Astrocyte (in vitro differentiated cells and primary cell): ENCODE measurements around the gene C5orf34. TPM values are rescaled to one million over a fixed set of nuclear protein-coding genes. Genes with fewer than 3 reads are reported as not detected.

Source experiments
- DNase-seq: peaks from one replicate; pipeline ENCODE4 v3.0.0-alpha.2; 2010; ENCODE audit warnings: low read depth
- FAIRE-seq: peaks from 2 replicates; lab custom pipeline; 2011; peaks lifted over from hg19 to GRCh38; lab: Jason Lieb, UNC
- H2AFZ ChIP-seq: 2 replicates; pipeline ENCODE4 v1.6.0; 2012; ENCODE audit warnings: low read depth, low read length, inconsistent platforms
- H3K27ac ChIP-seq: 2 replicates; pipeline ENCODE4 v1.5.1; 2011; ENCODE audit warnings: low read depth, low read length, inconsistent platforms
- H3K27me3 ChIP-seq: 2 replicates; pipeline ENCODE4 v1.6.0; 2011; ENCODE audit warnings: low read length, inconsistent platforms; ENCODE audit not compliant: insufficient read depth
- H3K36me3 ChIP-seq: 2 replicates; pipeline ENCODE4 v1.5.1; 2011; ENCODE audit warnings: low read length, inconsistent platforms; ENCODE audit not compliant: insufficient read depth
- H3K4me1 ChIP-seq: 2 replicates; pipeline ENCODE4 v1.5.1; 2011; ENCODE audit warnings: low read length, inconsistent platforms; ENCODE audit not compliant: insufficient read depth
- H3K4me2 ChIP-seq: 2 replicates; pipeline ENCODE4 v1.6.0; 2012; ENCODE audit warnings: low read length, inconsistent platforms
- H3K4me3 ChIP-seq: 2 replicates; pipeline ENCODE4 v1.5.1; 2011; ENCODE audit warnings: low read depth, mild to moderate bottlenecking, low read length, inconsistent platforms; ENCODE audit not compliant: insufficient read depth
- H3K79me2 ChIP-seq: 2 replicates; pipeline ENCODE4 v1.6.0; 2012; ENCODE audit warnings: mild to moderate bottlenecking, low read length, inconsistent platforms; ENCODE audit not compliant: insufficient read depth
- H3K9ac ChIP-seq: 2 replicates; pipeline ENCODE4 v1.6.0; 2012; ENCODE audit warnings: mild to moderate bottlenecking, low read length, inconsistent platforms
- H3K9me3 ChIP-seq: 2 replicates; pipeline ENCODE4 v1.5.1; 2012; ENCODE audit warnings: low read depth, mild to moderate bottlenecking, low read length, inconsistent platforms; ENCODE audit not compliant: insufficient read depth
- H4K20me1 ChIP-seq: 2 replicates; pipeline ENCODE4 v1.6.0; 2012; ENCODE audit warnings: low read length, inconsistent platforms; ENCODE audit not compliant: insufficient read depth
- H3K27ac Mint-ChIP-seq: one replicate; pipeline ENCODE4 v1.8.0; 2021; ENCODE audit warnings: mild to moderate bottlenecking, mixed read lengths; ENCODE audit not compliant: unreplicated experiment
- H3K27me3 Mint-ChIP-seq: one replicate; pipeline ENCODE4 v1.8.0; 2021; ENCODE audit warnings: low read depth, mixed read lengths; ENCODE audit not compliant: unreplicated experiment
- H3K36me3 Mint-ChIP-seq: one replicate; pipeline ENCODE4 v1.8.0; 2021; ENCODE audit warnings: low read depth, mixed read lengths; ENCODE audit not compliant: unreplicated experiment
- H3K4me1 Mint-ChIP-seq: one replicate; pipeline ENCODE4 v1.8.0; 2021; ENCODE audit warnings: low read depth, mixed read lengths; ENCODE audit not compliant: unreplicated experiment
- H3K4me3 Mint-ChIP-seq: one replicate; pipeline ENCODE4 v1.8.0; 2021; ENCODE audit warnings: mild to moderate bottlenecking, moderate library complexity, mixed read lengths; ENCODE audit not compliant: unreplicated experiment
- H3K9me3 Mint-ChIP-seq: one replicate; pipeline ENCODE4 v1.8.0; 2021; ENCODE audit warnings: mild to moderate bottlenecking, mixed read lengths; ENCODE audit not compliant: unreplicated experiment
- CTCF ChIP-seq: IDR thresholded peaks from 2 replicates; pipeline ENCODE4 v1.5.1; 2011; ENCODE audit warnings: low read depth, mild to moderate bottlenecking, inconsistent platforms, low read length, moderate library complexity; ENCODE audit not compliant: insufficient read depth
- EZH2 ChIP-seq: IDR thresholded peaks from 2 replicates; pipeline ENCODE4 v1.6.1; 2012; ENCODE audit warnings: mild to moderate bottlenecking, low read length, inconsistent platforms; ENCODE audit not compliant: insufficient read depth
- total RNA-seq: library from RNA; stranded (reverse); gene quantifications from 2 replicates; pipeline ENCODE4 v1.2.1, GENCODE V29; 2021

C5orf34 gene
- total RNA-seq, 1 donor from 2014 or later: 3.3 TPM

DNA sequence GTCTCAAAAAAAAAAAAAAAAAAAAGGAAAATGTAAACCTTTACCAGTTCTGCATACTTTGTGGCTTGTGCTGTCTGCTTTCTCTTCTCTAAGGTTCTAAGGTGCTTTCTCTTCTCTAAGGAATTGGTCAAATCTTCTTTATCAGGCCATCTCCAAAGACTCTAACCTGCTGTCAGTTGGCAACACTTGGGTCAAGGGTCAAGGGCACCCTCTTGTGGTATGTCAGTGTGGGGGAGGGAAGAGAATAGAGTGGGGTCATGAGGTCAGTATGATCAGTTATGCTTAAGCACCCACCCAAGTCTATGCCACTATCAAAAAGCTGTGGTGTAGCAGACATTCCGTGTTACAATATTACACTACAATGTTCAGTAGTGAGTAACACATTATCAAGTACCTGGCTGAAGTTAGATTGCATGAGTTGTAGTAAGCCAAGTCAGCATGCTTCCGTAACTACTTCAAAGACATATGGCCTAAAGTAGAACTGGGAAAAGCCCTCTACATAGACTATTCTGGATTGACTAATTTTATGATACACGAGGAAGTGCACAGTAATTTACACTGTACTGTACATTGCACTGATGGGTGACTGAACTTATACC lies 77.8 kb downstream of the C5orf34 start:
- Histone ChIP-seq H3K4me2 (no peak overlapping the region), H3K36me3 (no peaks in the 10 kb centered on the region), H4K20me1 (no peaks in the 10 kb centered on the region), H3K9me3 (no peaks in the 10 kb centered on the region), H2AFZ (no peak overlapping the region), H3K4me3 (no peak overlapping the region), H3K27me3 (no peaks in the 10 kb centered on the region), H3K9ac (no peak overlapping the region), H3K79me2 (no peaks in the 10 kb centered on the region), H3K4me1 (peaks cover 6% of the 10 kb centered on the region), H3K27ac (no peak overlapping the region)
- DNase-seq (no peak), FAIRE-seq (no peak)
- H3K27ac Mint-ChIP-seq: no peak overlapping the region
- peaks cover 12% of the 10 kb centered on the region for H3K9me3 Mint-ChIP-seq
- H3K27me3 Mint-ChIP-seq: no peaks in the 10 kb centered on the region
- no peak overlapping the region for H3K4me3 Mint-ChIP-seq
- H3K36me3 Mint-ChIP-seq: peaks cover 4% of the 10 kb centered on the region
- TF ChIP-seq CTCF (no peak), EZH2 (no peak)
- peaks cover 10% of the 10 kb centered on the region for H3K4me1 Mint-ChIP-seq

Other genes with a start within 250 kb of the C5orf34 start
- 95.9 and 146 TPM in 2 replicates for gene HMGCS1, start 201.7 kb downstream of the C5orf34 start, total RNA-seq
- gene CCL28, start 102.8 kb downstream of the C5orf34 start, total RNA-seq: 0.16 TPM in 1 of 2 replicates, not detected in the other
- 20.9 and 22.3 TPM in 2 replicates for gene TMEM267, start 31.3 kb downstream of the C5orf34 start, total RNA-seq
- 95.7 and 101 TPM in 2 replicates for gene PAIP1, start 41.9 kb upstream of the C5orf34 start, total RNA-seq
- gene NNT, start 88.0 kb upstream of the C5orf34 start, total RNA-seq: 38.9 and 44.3 TPM in 2 replicates